Activated gamma-delta T cell (primary cell): ENCODE data around the gene NCKAP5.

Experiments
- DNase-seq: peaks from one replicate; lab custom pipeline; 2025; lab: John Stamatoyannopoulos, UW

Gene NCKAP5

DNA sequence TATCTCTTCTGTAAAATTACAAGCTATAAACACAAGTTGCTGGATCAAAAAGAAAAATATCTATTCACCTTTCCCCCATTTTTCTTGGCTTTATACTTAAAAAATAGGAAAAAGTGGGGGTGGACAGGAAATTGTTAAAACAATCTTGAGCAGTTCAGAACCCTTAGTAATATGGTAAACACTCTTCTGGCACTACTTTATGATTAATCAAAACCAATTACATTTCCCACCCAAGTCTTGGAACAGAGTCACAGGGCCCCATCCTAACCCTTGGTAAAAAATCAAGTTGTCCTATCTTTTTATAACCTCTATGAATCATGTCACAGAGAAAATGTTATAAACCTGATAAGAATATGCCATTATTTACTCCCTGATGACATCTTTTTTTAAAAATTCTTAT is 570.0 kb downstream of the NCKAP5 start:
- DNase-seq: no peak

DNA sequence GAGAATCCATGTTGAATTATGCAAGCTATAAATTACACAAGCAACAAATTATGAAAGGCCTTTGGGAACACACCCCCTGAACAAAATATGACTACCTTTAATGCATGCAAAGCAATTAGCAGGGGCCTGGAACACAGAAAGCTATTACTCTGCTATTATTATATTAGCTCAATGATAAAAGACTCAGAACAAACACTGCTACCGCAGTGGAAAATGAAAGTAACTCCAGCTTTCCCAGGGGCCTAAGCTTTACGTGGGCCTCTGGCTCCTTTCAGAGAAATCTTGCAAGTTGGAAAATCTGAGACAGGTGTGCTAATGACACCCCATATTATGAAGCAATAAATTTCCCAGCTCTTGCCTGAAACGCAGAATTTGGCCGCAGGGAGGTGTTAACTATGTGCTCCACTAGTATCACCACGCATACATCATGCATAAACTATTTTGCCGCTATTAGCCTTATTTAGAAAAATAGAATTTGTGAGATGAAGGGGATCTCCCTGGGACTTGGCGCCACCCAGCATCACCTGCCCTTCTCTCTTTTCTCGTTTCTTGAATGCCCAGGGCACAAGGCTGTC is 576.7 kb downstream of the NCKAP5 start:
- no peak for DNase-seq

DNA sequence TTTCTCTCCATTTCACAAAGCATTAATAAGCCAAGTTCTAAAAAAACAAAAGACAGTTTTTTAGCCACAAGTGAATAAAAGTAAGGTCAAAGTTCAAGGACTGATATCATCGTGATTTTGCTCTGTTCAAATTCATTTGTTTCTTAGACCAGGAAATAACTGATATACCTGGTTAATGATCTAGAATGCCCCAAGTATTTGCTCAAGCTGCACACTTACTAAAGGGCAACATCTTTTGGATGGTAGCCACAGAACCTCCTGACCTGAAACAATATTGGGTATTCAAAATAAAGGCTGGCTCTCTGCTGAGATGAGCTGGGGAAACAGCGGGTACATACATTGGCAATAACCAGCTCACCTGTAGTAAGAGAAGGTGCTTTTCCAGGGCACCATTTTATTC is 583.5 kb downstream of the NCKAP5 start:
- no peak for DNase-seq

DNA sequence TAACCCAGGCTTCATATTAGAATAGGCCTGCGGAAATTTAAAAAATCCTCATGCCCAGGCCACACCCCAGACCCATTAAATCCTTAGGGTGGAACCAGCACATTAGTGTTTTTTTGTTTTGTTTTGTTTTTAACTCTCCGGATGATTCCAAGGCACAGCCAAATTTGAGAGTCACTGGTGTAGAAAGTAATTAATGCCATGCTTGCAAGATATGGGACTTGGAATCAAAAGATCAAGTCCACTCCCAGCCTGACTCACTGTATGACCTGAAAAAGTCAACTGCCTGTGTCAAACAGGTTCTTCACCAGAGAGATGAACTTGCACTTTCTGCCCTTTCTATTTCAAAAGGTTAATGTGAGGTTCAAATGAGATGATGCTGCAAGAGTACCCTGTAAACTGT is 588.0 kb downstream of the NCKAP5 start:
- DNase-seq: no peak

DNA sequence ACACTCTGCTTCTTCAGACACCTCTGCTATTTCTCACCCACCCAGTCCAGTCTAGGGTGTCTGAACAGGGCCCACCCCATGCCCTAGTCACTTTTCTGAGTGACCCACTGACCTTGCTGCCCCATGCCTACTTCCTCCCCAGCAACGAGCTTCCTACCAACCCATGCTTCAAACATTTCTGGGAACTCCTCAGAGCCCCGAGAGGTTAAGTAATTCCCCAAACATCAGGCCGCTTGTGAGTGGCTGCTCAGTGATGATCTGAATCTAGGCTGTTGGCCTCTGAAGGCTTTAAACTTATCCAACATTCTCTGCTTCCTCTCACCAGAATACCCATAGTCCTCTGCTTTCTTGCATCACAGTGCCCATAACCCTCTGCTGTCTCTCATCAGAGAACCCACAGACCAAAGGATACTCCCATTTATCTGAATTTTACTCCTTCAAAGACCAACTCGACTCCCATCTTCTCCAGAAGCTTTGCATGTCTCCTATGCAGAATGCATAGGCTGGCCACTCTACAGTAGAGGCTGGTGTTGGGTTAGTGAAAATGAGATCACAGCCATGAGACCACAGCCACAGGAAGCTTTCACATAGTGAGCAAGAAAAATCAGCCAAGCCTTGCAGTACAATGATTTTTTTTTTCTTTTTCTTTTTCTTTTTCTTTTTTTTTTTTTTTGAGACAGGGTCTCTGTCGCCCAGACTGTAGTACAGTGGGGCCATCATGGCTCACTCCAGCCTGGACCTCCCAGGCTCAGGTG is 588.7 kb downstream of the NCKAP5 start:
- DNase-seq: no peak

DNA sequence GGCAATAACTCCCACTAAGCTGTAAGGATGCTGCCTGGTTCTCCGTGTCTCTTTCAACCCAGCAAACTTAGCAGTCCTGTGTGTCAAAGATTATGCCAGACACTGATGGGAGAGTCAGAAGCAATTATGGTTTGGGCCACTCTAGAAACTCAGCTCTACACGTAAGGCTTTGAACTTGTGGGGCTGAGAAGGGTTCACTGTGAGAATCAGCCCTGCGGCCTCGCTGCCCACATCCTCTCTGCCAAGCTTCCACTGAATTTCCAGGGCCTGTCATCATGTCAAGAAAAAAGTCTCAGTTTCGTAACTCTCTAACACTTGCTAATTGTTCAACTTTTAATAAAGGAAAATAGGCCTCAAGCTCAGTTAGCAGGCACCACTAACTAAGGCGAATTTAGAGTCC is 589.4 kb downstream of the NCKAP5 start:
- DNase-seq: no peak

DNA sequence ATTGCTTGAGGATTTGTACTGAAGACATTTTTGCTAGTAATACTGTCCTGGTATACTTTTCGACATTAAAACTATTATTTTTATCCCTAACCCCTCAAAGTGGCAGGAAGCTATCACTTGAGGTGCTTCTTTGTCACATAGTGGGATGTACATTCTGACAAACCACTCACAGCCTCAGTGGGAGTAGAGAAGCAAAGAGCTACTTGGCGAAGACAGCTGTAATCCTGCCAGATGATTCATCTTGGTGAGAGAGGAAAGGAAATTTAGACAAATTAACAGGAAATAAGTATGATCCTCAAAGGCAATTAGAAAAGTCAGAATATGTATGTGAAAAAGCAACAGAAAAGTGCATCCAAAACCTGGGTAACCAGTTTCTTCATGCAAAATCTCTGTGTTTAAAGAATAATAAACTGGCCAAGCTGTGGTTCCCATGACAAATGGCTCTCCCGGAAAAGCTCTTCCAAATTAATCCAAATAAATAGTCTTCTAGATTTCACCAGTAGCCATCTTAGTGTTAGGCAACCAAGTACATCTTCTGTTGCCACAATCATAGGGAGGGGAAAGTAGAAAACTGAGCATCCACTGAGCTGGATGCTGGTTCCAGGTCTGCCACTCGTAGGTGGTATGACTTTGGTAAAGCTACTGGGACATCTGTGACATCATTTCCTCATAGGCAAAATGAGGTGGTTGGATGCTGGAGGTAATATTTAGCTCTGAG is 590.3 kb downstream of the NCKAP5 start:
- no peak for DNase-seq

DNA sequence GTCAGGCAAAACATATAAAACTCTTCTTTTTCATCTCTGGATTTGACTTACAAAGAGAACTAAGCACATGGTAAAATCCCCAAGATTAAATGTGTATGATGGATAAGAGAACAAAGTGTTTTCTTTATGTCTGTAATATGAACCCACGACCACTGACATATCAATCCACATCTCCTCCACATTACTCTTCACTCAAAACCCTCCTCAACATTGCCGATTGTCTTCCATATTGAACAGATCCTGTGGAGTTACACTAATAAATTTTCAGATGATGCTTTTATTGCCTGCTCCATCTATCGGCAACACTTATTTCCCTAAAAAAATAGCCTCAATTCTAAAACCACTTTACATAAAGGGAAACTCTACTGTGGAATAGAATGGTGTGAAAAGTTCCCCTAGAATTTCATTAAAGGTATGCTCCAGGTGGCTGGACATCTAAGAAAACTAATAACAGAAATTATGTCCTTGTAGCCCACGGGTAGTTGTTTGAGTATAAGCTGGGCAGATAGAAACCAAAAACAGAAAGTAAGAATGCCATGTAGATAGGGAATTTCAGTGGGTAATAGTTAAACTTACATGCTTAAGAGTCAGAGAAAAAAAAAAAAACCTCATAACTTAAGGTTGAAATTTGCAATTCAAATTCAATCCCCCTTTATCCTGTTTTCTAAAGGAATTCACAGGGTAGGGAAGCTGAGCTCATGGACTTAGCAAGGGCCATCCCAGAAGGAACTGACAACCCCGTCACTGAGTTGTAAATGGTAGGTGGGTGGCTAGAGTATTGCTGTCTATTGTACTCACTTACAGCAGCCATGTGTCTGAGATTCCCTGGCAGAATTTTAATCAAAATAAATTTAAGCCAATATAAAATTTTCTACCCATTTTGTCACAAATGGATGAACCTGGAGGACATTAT is 592.8 kb downstream of the NCKAP5 start:
- no peak for DNase-seq

DNA sequence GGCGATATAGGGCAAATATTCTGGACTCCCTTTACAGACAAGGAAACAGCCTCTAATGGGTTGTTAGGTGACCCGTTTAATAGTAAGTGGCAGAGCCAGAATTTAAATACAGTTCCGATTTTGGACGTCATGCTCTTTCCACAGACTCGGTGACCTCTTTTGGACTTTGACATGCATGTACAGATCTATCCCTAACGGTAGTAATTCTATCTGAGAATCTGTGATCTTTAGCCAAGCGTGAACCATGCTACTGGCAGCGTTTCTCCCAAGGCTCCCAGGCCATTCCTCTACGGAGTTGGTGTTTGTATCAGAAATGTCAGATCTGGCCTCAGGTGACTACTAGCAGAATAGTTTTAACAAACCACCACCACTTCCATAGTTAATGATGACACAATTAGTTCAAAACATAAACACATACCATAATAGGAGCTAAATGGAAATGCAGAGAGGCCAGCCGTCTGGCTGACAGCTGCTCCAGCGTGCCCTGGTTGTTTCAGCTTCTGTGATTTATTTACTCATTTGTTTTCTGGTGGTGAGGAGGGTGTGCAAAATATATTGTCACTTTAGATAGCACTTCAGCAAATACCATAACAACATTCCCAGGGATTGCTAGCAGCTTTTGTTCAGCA is 593.7 kb downstream of the NCKAP5 start:
- no peak for DNase-seq

DNA sequence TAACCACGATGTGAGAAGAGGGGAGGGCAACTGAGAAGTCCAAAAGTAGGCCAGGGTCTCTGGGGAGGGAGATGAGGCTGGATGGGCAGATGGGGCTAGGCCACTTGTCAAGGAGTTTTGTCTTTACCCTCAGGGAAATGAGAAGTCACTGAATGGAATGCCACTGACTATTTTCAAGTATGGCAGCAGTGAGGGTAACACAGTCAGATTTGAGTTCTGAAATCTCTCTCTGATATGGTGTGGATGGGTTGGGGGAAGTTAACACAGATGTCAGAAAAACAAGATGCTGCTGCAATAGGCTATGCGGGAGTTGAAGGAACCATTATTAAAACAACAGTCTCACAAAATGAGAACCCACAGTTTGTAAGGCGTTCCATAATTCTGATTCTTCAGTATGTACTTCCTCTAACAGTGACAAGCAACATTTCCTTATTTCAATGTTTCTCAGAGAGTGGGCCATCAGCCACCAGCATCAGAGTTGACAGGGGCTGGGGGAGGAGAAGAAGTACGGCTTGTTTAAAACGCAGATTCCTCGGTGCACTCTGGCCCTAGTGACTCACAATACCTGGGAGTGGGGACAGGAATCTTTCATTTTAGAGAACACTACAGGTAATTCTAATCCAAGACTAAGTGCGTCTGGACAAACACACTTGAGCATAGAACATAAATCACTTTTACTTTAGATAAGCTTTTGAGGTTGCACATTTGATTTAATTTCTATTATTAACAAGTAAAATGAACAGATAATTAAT is 596.8 kb downstream of the NCKAP5 start:
- DNase-seq: no peak

DNA sequence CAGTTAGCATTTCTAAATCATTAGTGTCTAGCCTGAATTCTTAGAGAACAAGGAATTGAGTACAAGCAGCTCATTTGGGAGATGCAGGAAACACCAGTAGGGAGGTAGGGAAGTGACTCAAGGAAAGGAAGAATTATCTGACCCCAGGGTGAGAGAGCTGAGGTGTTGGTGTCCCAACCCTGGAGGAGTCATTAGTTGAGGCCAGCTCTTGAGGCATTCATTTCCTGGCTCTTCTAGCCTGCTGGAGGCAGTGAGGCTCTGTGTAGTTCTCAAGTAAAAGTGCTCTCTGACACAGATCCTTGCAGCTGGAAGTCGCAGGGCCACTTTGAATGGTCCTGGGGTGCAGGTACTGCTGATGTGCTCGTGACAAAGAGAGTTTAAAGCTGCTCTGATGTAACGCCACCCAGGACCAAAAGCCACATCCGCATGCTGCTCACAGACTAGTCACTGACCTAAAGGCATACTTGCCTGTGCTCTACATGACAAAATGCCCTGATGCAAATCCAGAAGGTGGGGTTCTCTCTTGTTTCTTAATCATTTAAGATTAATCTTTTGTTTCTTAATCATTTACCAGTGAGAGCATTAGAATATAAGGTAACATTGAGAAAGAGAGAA is 598.8 kb downstream of the NCKAP5 start:
- DNase-seq: no peak

DNA sequence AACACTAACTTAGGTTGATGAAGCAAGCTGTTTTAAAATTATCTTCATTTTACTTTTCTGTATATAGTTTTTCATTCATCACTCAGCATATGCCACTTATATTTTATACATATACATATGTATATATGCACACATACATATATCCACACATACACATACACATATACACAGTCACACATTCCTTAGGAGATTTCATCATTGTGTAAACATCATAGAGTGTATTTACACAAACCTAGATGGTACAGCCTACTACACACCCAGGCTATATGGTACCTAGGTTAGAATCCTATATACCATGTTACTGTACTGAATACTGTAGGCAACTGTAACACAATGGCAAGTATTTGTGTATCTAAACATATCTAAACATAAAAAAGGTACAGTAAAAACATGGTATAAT is 602.8 kb downstream of the NCKAP5 start:
- no peak for DNase-seq

DNA sequence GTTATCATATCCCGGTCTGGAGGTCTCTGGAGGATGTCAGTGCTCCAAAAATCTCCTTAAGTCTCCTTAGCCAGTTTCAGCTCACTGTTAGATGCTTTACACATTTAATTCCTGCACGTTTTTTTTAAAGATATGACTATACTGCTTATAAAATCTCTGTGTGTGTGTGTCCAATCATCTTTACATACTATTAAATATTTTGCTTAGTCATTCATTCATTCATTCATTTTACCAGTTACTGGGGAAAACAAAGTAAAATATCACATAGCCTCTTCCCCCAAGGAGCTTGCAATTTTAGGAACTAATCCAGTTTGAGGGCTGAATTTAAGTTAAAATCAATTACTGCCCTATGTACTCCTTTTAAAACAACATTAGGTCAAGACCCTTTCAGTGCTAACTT is 605.1 kb downstream of the NCKAP5 start:
- DNase-seq: no peak

DNA sequence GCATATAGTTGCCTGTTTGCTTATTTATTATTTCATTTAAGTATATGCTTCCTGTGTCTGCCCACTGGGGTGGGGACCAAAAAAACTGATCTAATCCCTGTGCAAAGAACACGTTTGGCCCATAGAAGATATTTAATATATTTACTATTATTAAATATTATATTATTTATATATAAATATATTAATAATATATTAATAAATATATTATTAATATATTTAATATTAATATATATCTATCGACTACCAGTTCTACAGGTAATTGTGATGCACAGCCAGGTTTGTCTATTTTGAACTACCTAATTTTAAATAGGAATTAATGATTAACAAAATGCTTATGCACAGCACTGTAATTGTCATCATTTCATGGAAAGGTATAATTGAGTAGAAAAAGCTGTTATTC is 609.4 kb downstream of the NCKAP5 start:
- DNase-seq: no peak

DNA sequence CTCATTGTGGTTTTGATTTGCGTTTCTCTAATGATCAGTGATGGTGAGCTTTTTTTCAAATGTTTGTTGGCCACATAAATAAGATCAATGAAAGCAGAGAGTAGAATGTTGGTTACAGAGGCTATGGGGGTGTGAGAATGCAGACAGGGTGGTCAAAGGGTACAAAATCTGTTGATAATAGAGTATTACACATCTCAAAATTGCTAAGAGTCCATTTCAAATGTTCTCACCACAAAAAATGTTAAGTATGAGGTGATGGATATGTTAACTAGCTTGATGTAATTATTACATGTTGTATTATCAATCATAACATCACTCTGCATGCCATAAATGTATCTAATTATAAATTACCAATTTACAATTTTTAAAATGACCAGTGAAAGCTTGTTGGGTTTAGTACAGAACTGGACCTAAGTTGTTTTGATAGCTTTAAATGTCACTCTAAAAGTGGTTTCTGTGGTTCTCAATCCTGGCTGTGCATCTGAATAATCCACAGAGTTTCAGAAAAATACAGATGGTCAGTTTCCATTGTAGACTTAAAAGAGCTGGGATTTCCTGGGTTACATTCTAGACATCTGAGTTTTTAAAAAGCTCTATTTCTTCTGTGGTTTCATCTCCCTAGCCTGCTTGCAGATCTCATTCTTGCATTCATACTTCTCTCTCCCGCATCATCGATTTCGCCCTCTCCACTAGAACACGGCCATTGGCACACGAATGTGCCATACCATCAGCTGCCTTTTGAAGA is 612.2 kb downstream of the NCKAP5 start:
- no peak for DNase-seq

DNA sequence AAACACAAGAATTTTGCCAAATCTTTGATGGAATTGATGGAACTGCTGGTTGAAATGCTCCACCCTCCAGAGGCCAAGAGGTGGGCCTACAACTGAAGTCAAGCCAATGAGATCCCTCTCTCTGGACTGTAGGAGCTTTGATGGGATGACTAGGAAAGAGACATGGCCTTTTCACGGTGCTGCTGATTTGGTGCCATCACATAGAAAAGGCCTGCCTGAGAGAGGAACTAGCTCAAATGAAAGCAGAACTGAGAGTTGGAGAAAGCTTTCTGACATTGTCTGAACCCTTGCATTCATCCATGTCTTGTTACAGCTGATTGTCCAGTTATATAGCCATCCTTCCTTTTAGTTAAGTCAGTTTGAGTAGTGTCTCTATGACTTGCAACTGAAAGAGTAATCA is 614.5 kb downstream of the NCKAP5 start:
- no peak for DNase-seq

DNA sequence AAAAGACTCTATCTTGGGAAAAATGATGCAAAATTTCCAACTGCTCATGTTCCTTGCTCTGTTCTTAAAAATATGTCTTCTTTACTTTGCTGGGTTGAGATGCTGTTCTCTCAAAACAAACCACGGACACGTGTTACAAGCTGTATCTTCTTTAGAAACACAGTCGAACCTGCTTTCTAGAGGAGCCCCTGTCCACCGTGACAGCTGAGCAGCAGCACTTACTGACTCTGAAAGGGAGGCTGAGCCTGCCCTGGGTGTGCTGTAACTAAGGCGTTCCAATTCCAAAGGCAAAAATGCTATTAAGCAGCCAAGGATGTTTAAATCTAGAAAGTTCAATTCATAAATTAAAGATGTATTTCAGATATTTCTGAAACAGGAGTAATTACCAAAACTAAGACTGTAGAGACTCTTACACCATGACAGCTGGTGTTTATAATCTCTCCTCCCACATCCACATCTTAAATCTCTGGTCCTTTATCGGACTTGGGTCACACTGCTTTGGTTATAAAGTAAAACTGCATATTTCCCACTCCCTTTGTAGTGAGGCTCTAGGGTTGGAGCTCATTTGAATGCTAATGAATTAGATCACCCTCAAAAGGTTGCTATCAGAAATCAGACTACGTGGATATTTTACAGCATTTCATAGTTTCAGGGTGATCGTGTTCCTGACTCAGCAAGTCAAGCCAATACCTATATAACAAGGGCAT is 617.1 kb downstream of the NCKAP5 start:
- DNase-seq: no peak

DNA sequence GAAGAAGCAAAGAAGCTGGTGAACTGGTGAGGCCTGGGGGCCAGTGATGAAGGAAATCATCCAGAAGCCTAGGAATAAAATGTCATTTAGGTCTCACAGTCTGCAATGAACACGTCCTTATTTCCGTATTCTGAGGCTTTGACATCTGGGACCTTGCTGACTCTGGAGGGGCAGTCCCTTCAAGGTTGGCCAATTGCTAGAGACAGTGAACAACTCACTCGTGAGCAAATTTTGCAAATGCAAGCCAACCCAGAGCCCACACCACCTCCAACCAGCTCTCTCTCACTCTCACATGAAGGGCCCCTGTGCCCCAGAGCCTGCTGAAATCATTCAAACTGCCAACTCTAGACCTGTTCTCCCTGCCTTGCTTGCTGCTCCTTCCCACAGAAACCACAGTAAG is 619.2 kb downstream of the NCKAP5 start:
- no peak for DNase-seq

DNA sequence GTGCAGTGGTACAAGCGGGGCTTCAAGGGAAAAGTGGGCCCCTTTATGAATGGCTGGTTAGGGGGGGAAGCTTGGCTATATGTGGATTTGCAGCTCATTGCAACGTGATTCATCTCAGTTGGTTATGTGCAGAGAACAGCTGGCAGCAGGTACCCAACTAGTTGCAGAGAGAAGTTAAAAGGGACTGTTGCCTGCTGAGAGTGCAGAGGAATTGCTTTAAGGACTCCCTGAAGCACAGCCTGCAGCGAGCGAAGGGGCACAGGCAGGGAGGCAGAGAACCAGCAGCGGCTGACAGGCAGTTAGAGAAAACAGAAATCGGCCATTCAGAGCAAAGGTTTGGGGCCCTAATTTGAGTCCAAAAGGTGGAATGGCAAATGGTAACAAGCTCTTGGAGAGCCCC is 620.1 kb downstream of the NCKAP5 start:
- DNase-seq: no peak
